ENCODE data around the gene EIF4G1. TPM values are rescaled to one million over a fixed set of nuclear protein-coding genes. Genes with fewer than 3 reads are reported as not detected.

Gene EIF4G1
- total RNA-seq, 1 experiment from 2014 or later, result 496 TPM

- POLR2A ChIA-PET, result interaction anchor here (1.3 kb wide), 1 partner anchor 12 kb away, joined by 4 read pairs; no protein-coding TSS in a partner anchor
- peaks cover 5 to 9% of the 10 kb centered on the region in 2 experiments; a peak in 2 of 4 replicates for H3K36me3 ChIP-seq (ENCODE audit: control insufficient read depth in 1 of 2, insufficient read depth in 2 of 2, low read length in 2 of 2)
Measured at GRCh38 chr3:184346480-184347190, 32.2 kb downstream of the EIF4G1 start.

GRCh38 chr3:184347321-184348056 is 33.1 kb downstream of the EIF4G1 start:
- ATAC-seq, result no peak
- ChIA-PET POLR2A (no interaction called here), CTCF (no interaction called here), RAD21 (ENCODE audit: low non-redundant PET in 1 of 2, low total read pairs in 2 of 2, uncharacterized antibody in 2 of 2, unreplicated experiment in 2 of 2) (no interaction called here)
- Histone ChIP-seq H3K27me3 (ENCODE audit: insufficient read depth, low read length) (no peaks in the 10 kb centered on the region), H3K4me3 (replicated peaks in 1 of 2; ENCODE audit: low read depth in 1 of 2, low read length in 2 of 2) (no peak overlapping the region), H3K79me2 (ENCODE audit: insufficient read depth, low read length) (no peaks in the 10 kb centered on the region), H3K4me1 (ENCODE audit: control insufficient read depth in 1 of 2, insufficient read depth in 2 of 2, low read length in 2 of 2) (peaks cover 9 to 14% of the 10 kb centered on the region in 2 experiments), H3K9ac (ENCODE audit: low read length) (no peak overlapping the region), H3K4me2 (ENCODE audit: low read length) (no peak overlapping the region), H3K9me2 (ENCODE audit: insufficient read depth) (no peaks in the 10 kb centered on the region), H4K20me1 (ENCODE audit: insufficient read depth) (no peaks in the 10 kb centered on the region), H3K27ac (ENCODE audit: low read depth, low read length) (no peak overlapping the region), H3K9me3 (ENCODE audit: control insufficient read depth in 1 of 2, insufficient read depth in 1 of 2, low read depth in 1 of 2, low read length in 2 of 2) (no peaks in the 10 kb centered on the region), H2AFZ (ENCODE audit: low read depth, low read length, poor library complexity, severe bottlenecking) (no peak overlapping the region), H3K36me3 (ENCODE audit: control insufficient read depth in 1 of 2, insufficient read depth in 2 of 2, low read length in 2 of 2) (peaks cover 5 to 12% of the 10 kb centered on the region in 2 experiments; a peak in 2 of 4 replicates)
- DNase-seq (ENCODE audit: low read depth, low spot score), result no peak
- TF ChIP-seq POLR2AphosphoS5 (IDR thresholded peaks at IDR 0.05; ENCODE audit: low read depth, low read length) (0 out of 2 replicates have a peak, but pooled peaks have one; percentile 17), ZFX (IDR thresholded peaks at IDR 0.05) (no peak), TCF7L2 (IDR thresholded peaks at IDR 0.05; ENCODE audit: borderline replicate concordance, extremely low read depth, insufficient read depth, insufficient read length) (no peak), FOSL1 (IDR thresholded peaks at IDR 0.05; ENCODE audit: low read depth) (no peak), YY1 (IDR thresholded peaks at IDR 0.05; ENCODE audit: extremely low read depth, insufficient replicate concordance, low read depth, low read length) (no peak), ELF1 (IDR thresholded peaks at IDR 0.05; ENCODE audit: borderline replicate concordance, low read depth) (no peak), ATF3 (IDR thresholded peaks at IDR 0.05) (no peak), EGR1 (IDR thresholded peaks at IDR 0.05; ENCODE audit: low read depth) (no peak)
- BruUV-seq (replicated peaks), result TSS peak; percentile 24
- intact Hi-C loops (cut with micrococcal nuclease), result no loop called here

More at GRCh38 chr3:184346480-184347190, 32.2 kb downstream of the EIF4G1 start:
- intact Hi-C loops (cut with micrococcal nuclease), result no loop called here
- Histone ChIP-seq H3K79me2 (ENCODE audit: insufficient read depth, low read length) (no peaks in the 10 kb centered on the region), H2AFZ (ENCODE audit: low read depth, low read length, poor library complexity, severe bottlenecking) (no peak overlapping the region), H3K27me3 (ENCODE audit: insufficient read depth, low read length) (no peaks in the 10 kb centered on the region), H3K4me1 (ENCODE audit: control insufficient read depth in 1 of 2, insufficient read depth in 2 of 2, low read length in 2 of 2) (peaks cover 9 to 14% of the 10 kb centered on the region in 2 experiments), H3K4me2 (ENCODE audit: low read length) (0 out of 2 replicates have a peak overlapping the region, but pooled peaks have one; percentile 25), H3K4me3 (replicated peaks in 1 of 2; ENCODE audit: low read depth in 1 of 2, low read length in 2 of 2) (no peak overlapping the region), H3K9me3 (ENCODE audit: control insufficient read depth in 1 of 2, insufficient read depth in 1 of 2, low read depth in 1 of 2, low read length in 2 of 2) (no peaks in the 10 kb centered on the region), H3K9me2 (ENCODE audit: insufficient read depth) (no peaks in the 10 kb centered on the region), H3K27ac (ENCODE audit: low read depth, low read length) (0 out of 2 replicates have a peak overlapping the region, but pooled peaks have one; percentile 40), H3K9ac (ENCODE audit: low read length) (no peak overlapping the region), H4K20me1 (ENCODE audit: insufficient read depth) (no peaks in the 10 kb centered on the region)
- DNase-seq (ENCODE audit: low read depth, low spot score) (no peak), ATAC-seq (no peak)
- RAD21 ChIA-PET (ENCODE audit: low non-redundant PET in 1 of 2, low total read pairs in 2 of 2, uncharacterized antibody in 2 of 2, unreplicated experiment in 2 of 2), result no interaction called here
- CTCF ChIA-PET, result no interaction called here
- TF ChIP-seq ZNF274 (IDR thresholded peaks at IDR 0.05; ENCODE audit: low read depth, low read length) (no peak), MAX (IDR thresholded peaks at IDR 0.05) (no peak)
- BruUV-seq (replicated peaks), result no TSS peak

Measured in HCT116 (cell line).